ENCODE data around the gene PPARA. TPM values are rescaled to one million over a fixed set of nuclear protein-coding genes. Genes with fewer than 3 reads are reported as not detected.
A peak's percentile ranks its signal among the peaks of the same experiment; 100 is the strongest.

Gene PPARA
- polyA plus RNA-seq, 1 of the 3 experiments (the other 2 are of a cell fraction), result 4.5 TPM

DNA sequence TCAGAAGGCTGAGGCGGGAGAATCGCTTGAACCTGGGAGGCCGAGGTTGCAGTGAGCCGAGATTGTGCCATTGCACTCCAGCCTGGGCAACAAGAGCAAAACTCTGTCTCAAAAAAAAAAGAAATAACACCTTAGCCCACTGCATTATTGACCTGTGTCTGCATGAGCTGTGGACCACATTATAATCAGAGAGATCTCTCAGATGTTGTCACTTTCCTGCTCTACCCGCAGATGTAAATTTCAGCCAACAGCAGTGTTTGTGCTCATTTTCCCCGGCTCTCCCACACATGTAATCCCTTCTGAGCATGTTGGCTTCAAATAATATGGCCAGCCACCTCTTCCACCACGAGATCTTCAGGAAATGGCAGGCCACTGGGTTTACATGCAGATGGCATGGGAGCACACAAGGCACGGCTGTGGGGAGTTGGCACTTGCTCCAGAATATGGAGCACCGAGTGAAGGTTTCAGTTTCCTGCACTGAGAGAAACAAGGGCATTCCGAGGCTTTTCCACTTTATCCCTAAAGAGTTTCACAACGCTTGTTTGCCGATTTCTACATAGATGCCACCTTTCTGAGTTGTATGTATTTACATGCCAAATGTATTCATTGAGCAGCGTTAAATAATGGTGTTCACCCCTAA lies 80.1 kb downstream of the PPARA start:
- Histone ChIP-seq H4K20me1 (ENCODE audit: insufficient read depth) (no peaks in the 10 kb centered on the region), H3K4me1 (ENCODE audit: control insufficient read depth in 1 of 2, insufficient read depth in 2 of 2, low read depth in 1 of 2, low read length in 1 of 2) (peaks cover 10 to 13% of the 10 kb centered on the region in 2 experiments; a peak in 2 of 4 replicates), H3K36me3 (replicated peaks in 1 of 2; ENCODE audit: control insufficient read depth in 1 of 2, insufficient read depth in 2 of 2, low read length in 1 of 2) (peaks cover 0 to 1% of the 10 kb centered on the region in 2 experiments), H3K9me3 (no peaks in the 10 kb centered on the region), H3K79me2 (ENCODE audit: insufficient read depth) (no peaks in the 10 kb centered on the region), H3K27ac (ENCODE audit: low read depth in 2 of 2, low read length in 1 of 2) (peak overlapping the region in 1 of 2 experiments; percentile 54; a peak in 2 of 4 replicates), H3K27me3 (ENCODE audit: insufficient read depth) (no peaks in the 10 kb centered on the region), H3K9ac (no peak overlapping the region), H2AFZ (ENCODE audit: low read depth) (no peak overlapping the region), H3F3A (replicated peaks; ENCODE audit: insufficient read depth) (no peaks in the 10 kb centered on the region), H3K9me2 (no peaks in the 10 kb centered on the region), H3K4me2 (no peak overlapping the region), H3K4me3 (ENCODE audit: low read depth in 2 of 2, low read length in 1 of 2) (no peak overlapping the region)
- DNase-seq, result no peak
- WGBS (ENCODE audit: low lambda C conversion rate), result 90% methylated on average over 13 of the region's 13 CpGs
- no peak for TF ChIP-seq FOSL2 (IDR thresholded peaks at IDR 0.05; ENCODE audit: borderline replicate concordance, low read depth)
- TF ChIP-seq, protein P1, sequence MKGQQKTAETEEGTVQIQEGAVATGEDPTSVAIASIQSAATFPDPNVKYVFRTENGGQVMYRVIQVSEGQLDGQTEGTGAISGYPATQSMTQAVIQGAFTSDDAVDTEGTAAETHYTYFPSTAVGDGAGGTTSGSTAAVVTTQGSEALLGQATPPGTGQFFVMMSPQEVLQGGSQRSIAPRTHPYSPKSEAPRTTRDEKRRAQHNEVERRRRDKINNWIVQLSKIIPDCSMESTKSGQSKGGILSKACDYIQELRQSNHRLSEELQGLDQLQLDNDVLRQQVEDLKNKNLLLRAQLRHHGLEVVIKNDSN (IDR thresholded peaks at IDR 0.05; ENCODE audit: borderline replicate concordance, low read depth), result no peak
- TF ChIP-seq TCF12 (IDR thresholded peaks at IDR 0.05), result no peak
- TF ChIP-seq GATA2 (CRISPR knock-in tag; IDR thresholded peaks at IDR 0.05), result no peak
- no peak for TF ChIP-seq GABPA (IDR thresholded peaks at IDR 0.05; ENCODE audit: low read depth)
- TF ChIP-seq, protein P2, sequence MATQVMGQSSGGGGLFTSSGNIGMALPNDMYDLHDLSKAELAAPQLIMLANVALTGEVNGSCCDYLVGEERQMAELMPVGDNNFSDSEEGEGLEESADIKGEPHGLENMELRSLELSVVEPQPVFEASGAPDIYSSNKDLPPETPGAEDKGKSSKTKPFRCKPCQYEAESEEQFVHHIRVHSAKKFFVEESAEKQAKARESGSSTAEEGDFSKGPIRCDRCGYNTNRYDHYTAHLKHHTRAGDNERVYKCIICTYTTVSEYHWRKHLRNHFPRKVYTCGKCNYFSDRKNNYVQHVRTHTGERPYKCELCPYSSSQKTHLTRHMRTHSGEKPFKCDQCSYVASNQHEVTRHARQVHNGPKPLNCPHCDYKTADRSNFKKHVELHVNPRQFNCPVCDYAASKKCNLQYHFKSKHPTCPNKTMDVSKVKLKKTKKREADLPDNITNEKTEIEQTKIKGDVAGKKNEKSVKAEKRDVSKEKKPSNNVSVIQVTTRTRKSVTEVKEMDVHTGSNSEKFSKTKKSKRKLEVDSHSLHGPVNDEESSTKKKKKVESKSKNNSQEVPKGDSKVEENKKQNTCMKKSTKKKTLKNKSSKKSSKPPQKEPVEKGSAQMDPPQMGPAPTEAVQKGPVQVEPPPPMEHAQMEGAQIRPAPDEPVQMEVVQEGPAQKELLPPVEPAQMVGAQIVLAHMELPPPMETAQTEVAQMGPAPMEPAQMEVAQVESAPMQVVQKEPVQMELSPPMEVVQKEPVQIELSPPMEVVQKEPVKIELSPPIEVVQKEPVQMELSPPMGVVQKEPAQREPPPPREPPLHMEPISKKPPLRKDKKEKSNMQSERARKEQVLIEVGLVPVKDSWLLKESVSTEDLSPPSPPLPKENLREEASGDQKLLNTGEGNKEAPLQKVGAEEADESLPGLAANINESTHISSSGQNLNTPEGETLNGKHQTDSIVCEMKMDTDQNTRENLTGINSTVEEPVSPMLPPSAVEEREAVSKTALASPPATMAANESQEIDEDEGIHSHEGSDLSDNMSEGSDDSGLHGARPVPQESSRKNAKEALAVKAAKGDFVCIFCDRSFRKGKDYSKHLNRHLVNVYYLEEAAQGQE (IDR thresholded peaks at IDR 0.05; ENCODE audit: low read depth, low read length), result no peak
- TF ChIP-seq RCOR1 (IDR thresholded peaks at IDR 0.05; ENCODE audit: low read length), result no peak
- TF ChIP-seq MEF2A (IDR thresholded peaks at IDR 0.05; ENCODE audit: borderline replicate concordance, low read depth), result no peak
- POLR2A ChIA-PET, result no interaction called here
- CTCF ChIA-PET, result no interaction called here

DNA sequence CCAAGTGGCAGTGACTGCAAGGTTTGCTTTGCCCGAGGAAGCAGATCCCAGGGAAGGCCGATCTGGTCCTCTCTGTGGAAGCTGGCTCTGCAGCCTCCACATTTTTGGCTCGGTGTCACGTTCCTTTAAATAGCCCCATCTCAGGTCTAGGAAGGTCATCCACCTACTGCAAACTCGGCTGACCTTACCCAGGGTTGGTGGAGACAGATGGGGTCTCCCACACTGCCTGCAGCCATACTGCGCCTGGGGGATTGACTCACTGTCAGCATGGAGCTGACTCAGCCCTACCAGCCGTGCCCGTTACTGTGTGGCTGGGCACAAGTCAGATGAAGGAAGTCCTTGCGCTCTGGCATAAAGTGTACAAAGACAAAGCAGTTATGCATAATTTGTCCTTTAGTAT lies 82.9 kb downstream of the PPARA start:
- Histone ChIP-seq H3K79me2 (ENCODE audit: insufficient read depth) (no peaks in the 10 kb centered on the region), H3K9ac (no peak overlapping the region), H3K27ac (ENCODE audit: low read depth in 2 of 2, low read length in 1 of 2) (peak overlapping the region; percentile 20 to 41; a peak in 3 of 4 replicates), H3K4me2 (0 out of 2 replicates have a peak overlapping the region, but pooled peaks have one; percentile 45), H3F3A (replicated peaks; ENCODE audit: insufficient read depth) (no peaks in the 10 kb centered on the region), H3K4me3 (ENCODE audit: low read depth in 2 of 2, low read length in 1 of 2) (no peak overlapping the region), H4K20me1 (ENCODE audit: insufficient read depth) (no peaks in the 10 kb centered on the region), H3K4me1 (ENCODE audit: control insufficient read depth in 1 of 2, insufficient read depth in 2 of 2, low read depth in 1 of 2, low read length in 1 of 2) (peaks cover 10 to 19% of the 10 kb centered on the region in 2 experiments; a peak in 2 of 4 replicates), H3K9me3 (no peaks in the 10 kb centered on the region), H3K27me3 (ENCODE audit: insufficient read depth) (no peaks in the 10 kb centered on the region), H3K9me2 (no peaks in the 10 kb centered on the region), H3K36me3 (replicated peaks in 1 of 2; ENCODE audit: control insufficient read depth in 1 of 2, insufficient read depth in 2 of 2, low read length in 1 of 2) (peaks cover 0 to 8% of the 10 kb centered on the region in 2 experiments), H2AFZ (ENCODE audit: low read depth) (no peak overlapping the region)
- TF ChIP-seq JUND (IDR thresholded peaks at IDR 0.05) (0 out of 2 replicates have a peak, but pooled peaks have one; percentile 6), TAF1 (IDR thresholded peaks at IDR 0.05; ENCODE audit: borderline replicate concordance, low read depth, low read length) (no peak), FOSL2 (IDR thresholded peaks at IDR 0.05; ENCODE audit: borderline replicate concordance, low read depth) (peak; percentile 56; the same call in 1 of the 2 replicates), RAD21 (IDR thresholded peaks at IDR 0.05; ENCODE audit: low read length) (no peak), MEF2A (IDR thresholded peaks at IDR 0.05; ENCODE audit: borderline replicate concordance, low read depth) (no peak), TCF12 (IDR thresholded peaks at IDR 0.05) (peak; percentile 24; the same call in 1 of the 2 replicates)
- no peak for DNase-seq
- 63% methylated on average over 9 of the region's 9 CpGs for WGBS (ENCODE audit: low lambda C conversion rate)
- POLR2A ChIA-PET, result interaction anchor here (1.2 kb wide), 1 partner anchor 12 kb away, joined by 3 read pairs; no protein-coding TSS in a partner anchor
- CTCF ChIA-PET, result no interaction called here
